Neural cell (in vitro differentiated cells): ENCODE measurements around the gene GCK. TPM values are rescaled to one million over a fixed set of nuclear protein-coding genes. Genes with fewer than 3 reads are reported as not detected.

Source experiments
- H2AFZ ChIP-seq: fragments of 200-600, 300-800 bp; sonication (generic), shearing (Covaris generic); 2 replicates; pipeline ENCODE4 v1.6.0; 2014; ENCODE audit warnings: low read depth, mild to moderate bottlenecking, antibody characterized with exemption, low read length, moderate library complexity
- H3F3A ChIP-seq: fragments of 200-600 bp; shearing (Covaris generic); 2 replicates; pipeline ENCODE4 v1.6.1; 2016; ENCODE audit warnings: mild to moderate bottlenecking, moderate library complexity, mixed read lengths, antibody characterized with exemption, low read length; ENCODE audit not compliant: insufficient read depth, poor library complexity, severe bottlenecking
- H3K27ac ChIP-seq: fragments of 200-600, 300-800 bp; sonication (generic), shearing (Covaris generic); 2 replicates; pipeline ENCODE4 v1.5.1; 2014; ENCODE audit warnings: mild to moderate bottlenecking, low read length, moderate library complexity
- H3K27me3 ChIP-seq: fragments of 300-800, 200-600 bp; sonication (generic), shearing (Covaris generic); 2 replicates; pipeline ENCODE4 v1.6.0; 2014; ENCODE audit warnings: mild to moderate bottlenecking, low read depth, low read length, moderate library complexity; ENCODE audit not compliant: insufficient read depth
- H3K36me3 ChIP-seq: fragments of 300-800, 200-600 bp; sonication (generic), shearing (Covaris generic); 2 replicates; pipeline ENCODE4 v1.5.1; 2014; ENCODE audit warnings: mild to moderate bottlenecking, antibody characterized with exemption, low read length, moderate library complexity; ENCODE audit not compliant: insufficient read depth
- H3K4me2 ChIP-seq: fragments of 300-800, 200-600 bp; sonication (generic), shearing (Covaris generic); 2 replicates; pipeline ENCODE4 v1.6.0; 2014; ENCODE audit warnings: mild to moderate bottlenecking, low read length
- H3K4me3 ChIP-seq: fragments of 300-800, 200-600 bp; sonication (generic), shearing (Covaris generic); 2 replicates; pipeline ENCODE4 v1.5.1; 2014; ENCODE audit warnings: mild to moderate bottlenecking, low read length, moderate library complexity
- H3K79me2 ChIP-seq: fragments of 200-600 bp; shearing (Covaris generic); replicated peaks from 2 replicates; pipeline ENCODE4 v1.6.0; 2014; ENCODE audit warnings: mild to moderate bottlenecking, low read length, moderate library complexity; ENCODE audit not compliant: insufficient read depth
- H3K9ac ChIP-seq: fragments of 300-800, 200-600 bp; sonication (generic), shearing (Covaris generic); 2 replicates; pipeline ENCODE4 v1.6.1; 2016; ENCODE audit warnings: mild to moderate bottlenecking, low read length, mixed read lengths
- H3K9me2 ChIP-seq: fragments of 200-600 bp; shearing (Covaris generic); 2 replicates; pipeline ENCODE4 v1.6.1; 2016; ENCODE audit warnings: mild to moderate bottlenecking, low read length, mixed read lengths; ENCODE audit not compliant: insufficient read depth
- H3K9me3 ChIP-seq: fragments of 200-600, 300-800 bp; sonication (generic), shearing (Covaris generic); 2 replicates; pipeline ENCODE4 v1.6.1; 2016; ENCODE audit warnings: mild to moderate bottlenecking, mixed run types, low read length, moderate library complexity, mixed read lengths
- H4K20me1 ChIP-seq: fragments of 200-600 bp; shearing (Covaris generic); 2 replicates; pipeline ENCODE4 v1.6.1; 2016; ENCODE audit warnings: mild to moderate bottlenecking, mixed run types; ENCODE audit not compliant: insufficient read depth
- CTCF ChIP-seq: fragments of 450-650 bp; IDR thresholded peaks from 2 replicates; pipeline ENCODE4 v1.5.1; 2014; ENCODE audit warnings: antibody characterized with exemption, mild to moderate bottlenecking, moderate library complexity; ENCODE audit not compliant: poor library complexity, severe bottlenecking
- EP300 ChIP-seq: fragments of 450-650 bp; conservative IDR thresholded peaks from 2 replicates; pipeline ENCODE4 v1.6.1; 2014; ENCODE audit warnings: antibody characterized with exemption, mild to moderate bottlenecking, moderate library complexity; ENCODE audit not compliant: poor library complexity, severe bottlenecking
- EZH2 ChIP-seq: fragments of 200-600, 300-800 bp; shearing (Covaris generic), sonication (generic); IDR thresholded peaks from 2 replicates; pipeline ENCODE4 v1.6.1; 2014; ENCODE audit warnings: antibody characterized with exemption, low read length, borderline replicate concordance, mild to moderate bottlenecking; ENCODE audit not compliant: insufficient read depth, poor library complexity, severe bottlenecking
- MXI1 ChIP-seq: fragments of 450-650 bp; conservative IDR thresholded peaks from 2 replicates; pipeline ENCODE4 v1.6.1; 2014; ENCODE audit warnings: antibody characterized with exemption, mild to moderate bottlenecking; ENCODE audit not compliant: poor library complexity, severe bottlenecking
- POLR2AphosphoS5 ChIP-seq: IDR thresholded peaks from 2 replicates; pipeline ENCODE4 v1.6.1; 2012
- RAD21 ChIP-seq: fragments of 450-650 bp; conservative IDR thresholded peaks from 2 replicates; pipeline ENCODE4 v1.6.1; 2014; ENCODE audit warnings: antibody characterized with exemption, mild to moderate bottlenecking, moderate library complexity
- REST ChIP-seq: IDR thresholded peaks from 2 replicates; pipeline ENCODE4 v1.6.1; 2012; ENCODE audit warnings: borderline replicate concordance
- SMC3 ChIP-seq: fragments of 450-650 bp; conservative IDR thresholded peaks from 2 replicates; pipeline ENCODE4 v1.6.1; 2014; ENCODE audit warnings: antibody characterized with exemption, mild to moderate bottlenecking, moderate library complexity; ENCODE audit not compliant: poor library complexity
- TAF1 ChIP-seq: IDR thresholded peaks from 2 replicates; pipeline ENCODE4 v1.6.1; 2012; ENCODE audit warnings: low read depth
- polyA plus RNA-seq: library from polyadenylated mRNA; depleted of rRNA; stranded (reverse); fragments of >200 nt; gene quantifications from 2 replicates; pipeline ENCODE4 v1.2.3, GENCODE V29; 2014

Gene GCK
- polyA plus RNA-seq, 1 donor from 2014 or later: 7.4 TPM

GRCh38 chr7:44107961-44108767, 81.1 kb downstream of the GCK start:
- Histone ChIP-seq H4K20me1 (no peaks in the 10 kb centered on the region), H3K9me2 (no peaks in the 10 kb centered on the region), H3K9me3 (no peaks in the 10 kb centered on the region), H3K27me3 (peaks cover 17% of the 10 kb centered on the region), H3K27ac (no peak overlapping the region), H3F3A (no peaks in the 10 kb centered on the region), H2AFZ (no peak overlapping the region), H3K79me2 (no peaks in the 10 kb centered on the region), H3K9ac (no peak overlapping the region), H3K36me3 (no peaks in the 10 kb centered on the region), H3K4me3 (no peak overlapping the region), H3K4me2 (no peak overlapping the region)
- TF ChIP-seq MXI1 (no peak), TAF1 (no peak), REST (no peak), EP300 (no peak), EZH2 (no peak), SMC3 (no peak), POLR2AphosphoS5 (no peak), RAD21 (no peak), CTCF (no peak)

GRCh38 chr7:44107116-44107960, 81.9 kb downstream of the GCK start:
- no peaks in the 10 kb centered on the region for H4K20me1 ChIP-seq
- no peaks in the 10 kb centered on the region for H3K79me2 ChIP-seq
- H3K36me3 ChIP-seq: no peaks in the 10 kb centered on the region
- no peak overlapping the region for H2AFZ ChIP-seq
- H3K9me2 ChIP-seq: no peaks in the 10 kb centered on the region
- TF ChIP-seq EZH2 (no peak), TAF1 (no peak), CTCF (no peak), REST (no peak), EP300 (no peak), RAD21 (no peak), SMC3 (no peak), MXI1 (no peak), POLR2AphosphoS5 (no peak)
- H3K4me3 ChIP-seq: no peak overlapping the region
- H3K9ac ChIP-seq: no peak overlapping the region
- H3F3A ChIP-seq: no peaks in the 10 kb centered on the region
- no peak overlapping the region for H3K27ac ChIP-seq
- peaks cover 19% of the 10 kb centered on the region for H3K27me3 ChIP-seq
- H3K4me2 ChIP-seq: no peak overlapping the region
- no peaks in the 10 kb centered on the region for H3K9me3 ChIP-seq
